ENCODE results near the gene PTGIS. TPM values are rescaled to one million over a fixed set of nuclear protein-coding genes. Genes with fewer than 3 reads are reported as not detected.

PTGIS gene
- total and polyA plus RNA-seq, 2 of the 4 experiments (the other 2 are of a cell fraction), result 1.6 to 2.6 TPM

GRCh38 chr20:49595346-49595745 is 27.4 kb upstream of the PTGIS start:
- peak overlapping the region in 1 of 2 experiments; percentile 63; a peak in 1 of 4 replicates for H4K8ac ChIP-seq (ENCODE audit: low read depth in 2 of 2, low read length in 2 of 2)
- H3K4me1 ChIP-seq (ENCODE audit: control insufficient read depth, insufficient read depth, low read length), result peaks cover 22% of the 10 kb centered on the region
- no peak overlapping the region for H2AK9ac ChIP-seq (replicated peaks; ENCODE audit: low read depth, low read length, poor library complexity)
- no peaks in the 10 kb centered on the region for H3K9me3 ChIP-seq (ENCODE audit: control insufficient read depth, insufficient read depth, low read length)
- H3K27me3 ChIP-seq (ENCODE audit: control insufficient read depth, insufficient read depth, low read length), result no peaks in the 10 kb centered on the region
- ATAC-seq (ENCODE audit: low read depth), result no peak
- H2BK120ac ChIP-seq (ENCODE audit: low read depth, low read length), result no peak overlapping the region
- no peaks in the 10 kb centered on the region for H3K79me1 ChIP-seq (ENCODE audit: low read depth in 1 of 2, low read length in 2 of 2)
- no peak overlapping the region for H2BK20ac ChIP-seq (ENCODE audit: low read depth, low read length)
- ChIA-PET CTCF (interaction anchor here (0.7 kb wide), 1 partner anchor 15 kb away, joined by 3 read pairs; no protein-coding TSS in a partner anchor), POLR2A (ENCODE audit: unreplicated experiment) (no interaction called here)
- WGBS, 2 experiments (ENCODE audit: extremely low coverage in 2 of 2, insufficient read length in 1 of 2), result 84% methylated on average over 5 of the region's 10 CpGs; no CpG with 5 or more reads in 1 of the 2 experiments
- H3K4me3 ChIP-seq (ENCODE audit: insufficient read depth, low read depth, low read length), result no peak overlapping the region
- H3K14ac ChIP-seq (replicated peaks; ENCODE audit: low read depth, low read length), result no peak overlapping the region
- intact Hi-C loops (cut with micrococcal nuclease) (no loop called here), in situ Hi-C loops (cut with MboI; ENCODE audit: low sequenced_read_pairs) (no loop called here), dilution Hi-C loops (cut with HindIII; ENCODE audit: low sequenced_read_pairs, unreplicated experiment) (no loop called here)
- peak overlapping the region; percentile 69 for H4K5ac ChIP-seq (ENCODE audit: low read depth, low read length)
- no peak overlapping the region for H3K56ac ChIP-seq (ENCODE audit: extremely low read depth, insufficient read depth, low read length)
- TF ChIP-seq CHD1 (IDR thresholded peaks at IDR 0.05; ENCODE audit: low read depth, low read length), result no peak
- TF ChIP-seq CEBPB (IDR thresholded peaks at IDR 0.05; ENCODE audit: low read depth, low read length), result no peak
- TF ChIP-seq CTCF (conservative IDR thresholded peaks at IDR 0.05; ENCODE audit: low read depth, low read length), result no peak
- TF ChIP-seq MAFK (IDR thresholded peaks at IDR 0.05; ENCODE audit: low read depth, low read length), result no peak
- TF ChIP-seq RFX5 (IDR thresholded peaks at IDR 0.05; ENCODE audit: low read depth, low read length), result no peak
- TF ChIP-seq BHLHE40 (IDR thresholded peaks at IDR 0.05; ENCODE audit: low read depth, low read length), result no peak
- TF ChIP-seq MAZ (IDR thresholded peaks at IDR 0.05; ENCODE audit: borderline replicate concordance, low read depth, low read length), result no peak
- H4K20me1 ChIP-seq (ENCODE audit: insufficient read depth, low read length), result no peaks in the 10 kb centered on the region
- BruUV-seq (replicated peaks), result no TSS peak
- H3K18ac ChIP-seq (ENCODE audit: low read depth, low read length), result peak overlapping the region; percentile 67; the same call in 1 of the 2 replicates
- 0 out of 2 replicates have a peak overlapping the region, but pooled peaks have one; percentile 19 for H3K9ac ChIP-seq (ENCODE audit: low read depth, low read length)
- no peak for DNase-seq
- peak overlapping the region; percentile 12; the same call in 2 of the 3 replicates for H2BK15ac ChIP-seq (ENCODE audit: low read depth, low read length)
- H3K4ac ChIP-seq (ENCODE audit: low read depth, low read length), result no peak overlapping the region
- peak overlapping the region; percentile 91; the same call in 1 of the 2 replicates for H4K91ac ChIP-seq (ENCODE audit: insufficient read depth, low read depth, low read length)
- H3K23ac ChIP-seq (ENCODE audit: low read depth, low read length), result no peak overlapping the region
- no peak overlapping the region for H2AFZ ChIP-seq (replicated peaks; ENCODE audit: low read length, poor library complexity)
- H2BK5ac ChIP-seq (ENCODE audit: low read depth, low read length, poor library complexity, severe bottlenecking), result no peak overlapping the region
- no peak overlapping the region for H3K27ac ChIP-seq (ENCODE audit: insufficient read depth, low read length)
- H2AK5ac ChIP-seq (ENCODE audit: low read depth, low read length), result 0 out of 2 replicates have a peak overlapping the region, but pooled peaks have one; percentile 1
- no peak overlapping the region for H3K4me2 ChIP-seq (ENCODE audit: low read depth, low read length)
- H3K9me1 ChIP-seq (ENCODE audit: insufficient read depth, low read length), result 0 out of 2 replicates have a peak, but pooled peaks cover 3% of the 10 kb centered on the region
- no peaks in the 10 kb centered on the region for H3K36me3 ChIP-seq (ENCODE audit: control insufficient read depth, insufficient read depth, low read length)
